Neural progenitor cell (in vitro differentiated cells): ENCODE measurements around the gene ANO3.

Source experiments
- EZH2 ChIP-seq: fragments of 200-600 bp; sonication (generic); IDR thresholded peaks from 2 replicates; pipeline ENCODE4 v1.6.1; 2017; ENCODE audit warnings: antibody characterized with exemption, mild to moderate bottlenecking, moderate library complexity
- TF ChIP-seq, protein P1 (sequence below): fragments of 200-600 bp; sonication (generic); IDR thresholded peaks from 2 replicates; pipeline ENCODE4 v1.5.1; 2017; ENCODE audit warnings: antibody characterized with exemption, mild to moderate bottlenecking

DNA sequence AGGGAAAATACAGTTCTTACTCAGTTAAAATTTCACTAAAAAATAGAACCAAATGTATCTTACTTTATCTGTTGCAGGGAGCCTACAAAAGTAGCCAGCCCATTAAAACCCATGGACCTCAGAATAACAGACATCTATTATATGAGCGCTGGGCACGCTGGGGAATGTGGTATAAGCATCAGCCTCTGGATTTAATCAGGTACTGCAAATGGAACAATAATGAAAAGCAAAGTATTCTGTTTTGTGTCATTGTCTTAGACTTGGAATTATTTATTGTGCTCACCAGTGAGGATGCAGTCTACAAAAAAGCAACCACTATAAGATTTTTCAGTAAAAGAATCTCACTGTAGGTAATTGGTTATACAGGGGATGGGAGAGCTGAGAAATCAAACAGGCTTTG is 209.9 kb downstream of the ANO3 start:
- TF ChIP-seq, protein P1, sequence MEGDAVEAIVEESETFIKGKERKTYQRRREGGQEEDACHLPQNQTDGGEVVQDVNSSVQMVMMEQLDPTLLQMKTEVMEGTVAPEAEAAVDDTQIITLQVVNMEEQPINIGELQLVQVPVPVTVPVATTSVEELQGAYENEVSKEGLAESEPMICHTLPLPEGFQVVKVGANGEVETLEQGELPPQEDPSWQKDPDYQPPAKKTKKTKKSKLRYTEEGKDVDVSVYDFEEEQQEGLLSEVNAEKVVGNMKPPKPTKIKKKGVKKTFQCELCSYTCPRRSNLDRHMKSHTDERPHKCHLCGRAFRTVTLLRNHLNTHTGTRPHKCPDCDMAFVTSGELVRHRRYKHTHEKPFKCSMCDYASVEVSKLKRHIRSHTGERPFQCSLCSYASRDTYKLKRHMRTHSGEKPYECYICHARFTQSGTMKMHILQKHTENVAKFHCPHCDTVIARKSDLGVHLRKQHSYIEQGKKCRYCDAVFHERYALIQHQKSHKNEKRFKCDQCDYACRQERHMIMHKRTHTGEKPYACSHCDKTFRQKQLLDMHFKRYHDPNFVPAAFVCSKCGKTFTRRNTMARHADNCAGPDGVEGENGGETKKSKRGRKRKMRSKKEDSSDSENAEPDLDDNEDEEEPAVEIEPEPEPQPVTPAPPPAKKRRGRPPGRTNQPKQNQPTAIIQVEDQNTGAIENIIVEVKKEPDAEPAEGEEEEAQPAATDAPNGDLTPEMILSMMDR = no peak
- no peak for TF ChIP-seq EZH2
